Heart left ventricle (tissue), 16 donors: ENCODE data around the gene TNFAIP8L2. TPM values are rescaled to one million over a fixed set of nuclear protein-coding genes. Genes with fewer than 3 reads are reported as not detected.
"Not testable (repeated sequence)": the region's sequence is repeated elsewhere in the genome, so short reads cannot be mapped to it uniquely, and the experiment has no call there.

Experiments used
- ATAC-seq, 4 donors: fragments of 200-7000 bp; cut with Tn5 transposase; one replicate each; pipeline ENCODE4 v1.9.1; 2020 to 2022; ENCODE audit warnings: moderate library complexity in 4 of 4, mild to moderate bottlenecking in 3 of 4, moderate number of reproducible peaks in 1 of 4
- DNase-seq, 5 donors: peaks; one replicate each; pipeline ENCODE4 v3.0.0-alpha.2; 2020
- H3K27ac ChIP-seq, 12 donors: fragments of 200-600 bp; sonication (generic) in 4 of 12; one replicate each; pipeline versions ENCODE4 v1.5.0 to v1.8.0; 2016 to 2022; ENCODE audit warnings: mild to moderate bottlenecking in 2 of 12
- H3K27me3 ChIP-seq, 9 donors: fragments of 200-600 bp; sonication (generic) in 2 of 9; one replicate each; pipeline versions ENCODE4 v1.5.1 to v1.8.0; 2016 to 2022; ENCODE audit warnings: mild to moderate bottlenecking in 3 of 9
- H3K36me3 ChIP-seq, 9 donors: fragments of 200-600 bp; sonication (generic) in 2 of 9; one replicate each; pipeline versions ENCODE4 v1.5.0 to v1.8.0; 2018 to 2022; ENCODE audit warnings: mild to moderate bottlenecking in 2 of 9
- H3K4me1 ChIP-seq, 12 donors: fragments of 200-600 bp; sonication (generic) in 4 of 12; one replicate each; pipeline versions ENCODE4 v1.5.0 to v1.8.0; 2016 to 2022; ENCODE audit warnings: mild to moderate bottlenecking in 3 of 12
- H3K4me3 ChIP-seq, 12 donors: fragments of 200-600 bp; sonication (generic) in 4 of 12; one replicate each; pipeline versions ENCODE4 v1.5.0 to v1.8.0; 2017 to 2022; ENCODE audit warnings: mild to moderate bottlenecking in 9 of 12, moderate library complexity in 4 of 12
- H3K9me3 ChIP-seq, 12 donors: fragments of 200-600 bp; sonication (generic) in 4 of 12; one replicate each; pipeline versions ENCODE4 v1.5.0 to v1.8.0; 2016 to 2022; ENCODE audit warnings: mild to moderate bottlenecking in 1 of 12
- CTCF ChIP-seq, 12 donors: fragments of 200-600 bp; sonication (generic) in 4 of 12; IDR thresholded peaks; one replicate each; pipeline versions ENCODE4 v1.5.0 to v1.8.0; 2018 to 2022; ENCODE audit warnings: antibody characterized with exemption in 12 of 12, mild to moderate bottlenecking in 5 of 12
- POLR2A ChIP-seq, 2 donors: fragments of 450-650 bp; IDR thresholded peaks; one replicate each; pipeline ENCODE4 v1.6.1; 2017; ENCODE audit warnings: antibody characterized with exemption in 2 of 2, mild to moderate bottlenecking in 2 of 2, moderate library complexity in 2 of 2
- WGBS, 4 donors: extraction: QIAGEN DNeasy Blood & Tissue Kit in 2 of 4; methylation state at CpG; one replicate each; pipeline versions ENCODE4 v1.1.5 to v1.1.7; 2013 to 2018; 5-methylcytosine and 5-hydroxymethylcytosine counted together
- intact Hi-C, 10 donors: fragments of 100-400 bp; cut with DNase I; formaldehyde crosslinking; loops; one replicate each; pipeline versions ENCODE4 v1.11.1 to v1.14.2; 2022
- polyA plus RNA-seq, 2 donors: library from polyadenylated mRNA; stranded (reverse); fragments of 200-250 nt; gene quantifications; one replicate each; pipeline ENCODE4 v1.2.3, GENCODE V29; 2013
- total RNA-seq, 9 donors: library from RNA; depleted of rRNA in 2 of 9; stranded (reverse); fragments of >200 nt in 2 of 9; fragmentation: NEBNext Ultra II Directional in 3 of 9; extraction: Animal tissue kit (Norgen Biotek cat#: 25700) in 3 of 9; gene quantifications; one replicate each; pipeline versions ENCODE4 v1.1.0 to v1.2.4, GENCODE V29; 2016 to 2023
- donor health status: ischemic (EF 13 %, LVEDD 7.1; RV severe dilation, severe dysfunction).
- donor health status: healthy with polysubstance abuse.
- donor health status: DM: no; HTN: yes; CAD: no.
- donor health status: DM: no; HTN: no; CAD: no.
- donor health status: ischemic (EF 25% LVEDD 6.9; RV normal size, moderate dysfunction).
- donor health status: ischemic (EF 25% LVEDD 5.7; RV mildly dilated, moderate dysfunction).
- donor health status: healthy.
- donor health status: DM: yes; HTN: yes; CAD: no.
- donor health status: ischemic (EF 35%, LVEDD 5.7; RV mildly dilated, moderate dysfunction).
- donor health status: nonischemic (EF 11% LVEDD 7.7; RV severe dilation, severe dysfunction).
- donor health status: DM: yes; HTN: yes; CAD: no.
- donor health status: PGD.
- donor health status: ischemic (EF 29% LVEDD 5.4; RV normal size, mild dysfunction).
- donor health status: nonischemic (EF 23%, LVEDD 6.1; RV moderate dilation, normal function).

TNFAIP8L2 gene
- total and polyA plus RNA-seq, 11 donors = 0.49 to 7.9 (median 1.6) TPM

GRCh38 chr1:151187205-151187604 is 30.8 kb downstream of the TNFAIP8L2 start:
- 87 to 95% (median 92%) methylated on average over 1 of the region's 1 CpG for WGBS, 4 donors
- Histone ChIP-seq H3K4me1 (peaks cover 0 to 32% (median 18%) of the 10 kb centered on the region in 12 donors), H3K27ac (no peak overlapping the region), H3K4me3 (no peak overlapping the region), H3K9me3 (no peaks in the 10 kb centered on the region), H3K36me3 (peaks cover 3 to 45% (median 38%) of the 10 kb centered on the region in 9 donors), H3K27me3 (no peaks in the 10 kb centered on the region)
- TF ChIP-seq POLR2A (IDR thresholded peaks at IDR 0.05) = no peak
- TF ChIP-seq CTCF (IDR thresholded peaks at IDR 0.05) = no peak
- ATAC-seq (no peak), DNase-seq (no peak)
- intact Hi-C loops = loop anchor here in 1 of 10 donors (10.0 kb wide), 1 partner anchor 48 kb away; no protein-coding TSS in a partner anchor

- not testable (repeated sequence) for ATAC-seq, DNase-seq, H3K9me3 ChIP-seq, H3K27me3 ChIP-seq
- intact Hi-C loops = loop anchor here in 1 of 10 donors (10.0 kb wide), 1 partner anchor 46 kb away; no protein-coding TSS in a partner anchor
- Histone ChIP-seq H3K36me3 (peaks cover 3 to 31% (median 23%) of the 10 kb centered on the region in 9 donors), H3K4me3 (peak overlapping the region in 9 of 12 donors; percentile 71 to 95 (median 85)), H3K4me1 (peaks cover 0 to 32% (median 18%) of the 10 kb centered on the region in 12 donors), H3K27ac (peak overlapping the region in 1 of 12 donors; percentile 17)
- WGBS, 4 donors = 77 to 81% (median 78%) methylated on average over 8 of the region's 8 CpGs
Observed at GRCh38 chr1:151188667-151189066, 32.2 kb downstream of the TNFAIP8L2 start.

- Histone ChIP-seq H3K4me3 (peak within 1 kb of the TSS; percentile 54 to 95 (median 82)), H3K27me3 (no peaks in the 10 kb centered on the region), H3K4me1 (peaks cover 0 to 32% (median 18%) of the 10 kb centered on the region in 12 donors), H3K36me3 (peaks cover 0 to 19% (median 11%) of the 10 kb centered on the region in 9 donors), H3K27ac (peak within 1 kb of the TSS; percentile 45 to 90 (median 80)), H3K9me3 (no peaks in the 10 kb centered on the region)
- WGBS, 4 donors = 0 to 1% (median 1%) methylated on average over 42 of the region's 42 CpGs
- ATAC-seq (peak; percentile 93 to 98 (median 98)), DNase-seq (peak; percentile 86 to 90 (median 88))
- intact Hi-C loops = loop anchor here in 5 of 10 donors (5.0 to 10.0 kb wide), 5 partner anchors 45 to 215 kb away; partner anchors contain the start of genes PSMD4 (in 2 of the 5) and RFX5 (in 1 of the 5)
- TF ChIP-seq POLR2A (IDR thresholded peaks at IDR 0.05) (peak in 1 of 2 donors; percentile 57), CTCF (IDR thresholded peaks at IDR 0.05) (peak in 3 of 12 donors; percentile 2 to 24 (median 7))
Observed at GRCh38 chr1:151189637-151190445, 33.4 kb downstream of the TNFAIP8L2 start, which contains the start of gene VPS72. Gene VPS72 (minus strand): TSS chr1:151190197. CDS start chr1:151190121, 76 bp downstream.

GRCh38 chr1:151192047-151192446 is 35.6 kb downstream of the TNFAIP8L2 start:
- intact Hi-C loops = loop anchor here in 5 of 10 donors (5.0 to 10.0 kb wide), 4 partner anchors 60 to 213 kb away; partner anchors contain the start of genes PSMD4 (in 2 of the 5) and RFX5 (in 1 of the 5)
- H3K9me3 ChIP-seq = no peaks in the 10 kb centered on the region
- no peak for ATAC-seq

More at GRCh38 chr1:151192047-151192446, 35.6 kb downstream of the TNFAIP8L2 start:
- H3K4me3 ChIP-seq = no peak overlapping the region
- H3K36me3 ChIP-seq = no peaks in the 10 kb centered on the region
- WGBS, 4 donors = 76 to 86% (median 80%) methylated on average over 7 of the region's 7 CpGs
- H3K4me1 ChIP-seq = peaks cover 0 to 42% (median 18%) of the 10 kb centered on the region in 12 donors
- no peaks in the 10 kb centered on the region for H3K27me3 ChIP-seq
- H3K27ac ChIP-seq = no peak overlapping the region
- no peak for TF ChIP-seq POLR2A (IDR thresholded peaks at IDR 0.05)
- TF ChIP-seq CTCF (IDR thresholded peaks at IDR 0.05) = no peak
- peak in 1 of 5 donors; percentile 15 for DNase-seq
